Endothelial cell of umbilical vein (primary cell): ENCODE data around the gene DSG2. TPM values are rescaled to one million over a fixed set of nuclear protein-coding genes. Genes with fewer than 3 reads are reported as not detected.

Experiments
- BruUV-seq: library from RNA; stranded (reverse); fragments of 400-500 nt; replicated peaks from 2 replicates; lab custom pipeline; 2021; lab: Mats Ljungman, UMichigan
- CTCF ChIA-PET: fragments of 300-600, 350-600 bp; sonication (Branson Sonifier 250); formaldehyde crosslinking; loops from one replicate; lab custom pipeline; 2021; ENCODE audit warnings: antibody characterized with exemption, inconsistent platforms; lab: Charles Lee
- POLR2A ChIA-PET: fragments of 300-600, 350-600 bp; sonication (Branson Sonifier 250); formaldehyde crosslinking; loops from one replicate; lab custom pipeline; 2021; ENCODE audit warnings: antibody characterized with exemption, inconsistent platforms; lab: Charles Lee
- DNase-seq: peaks from one replicate; pipeline ENCODE4 v3.0.0-alpha.2; 2011; ENCODE audit warnings: low read depth, low spot score
- FAIRE-seq: peaks from 2 replicates; lab custom pipeline; 2011; peaks lifted over from hg19 to GRCh38; lab: Jason Lieb, UNC
- H2AFZ ChIP-seq: 2 replicates; pipeline ENCODE4 v1.6.0; 2012; ENCODE audit warnings: low read depth, low read length, control low read depth, inconsistent platforms
- H3K27ac ChIP-seq: 2 replicates; pipeline ENCODE4 v1.5.1; 2011; ENCODE audit warnings: low read depth, mild to moderate bottlenecking, control low read depth, low read length, moderate library complexity; ENCODE audit not compliant: insufficient read depth
- H3K27me3 ChIP-seq, 2 experiments: 2 replicates each; pipeline versions ENCODE4 v1.6.0 to v1.6.1; 2011; ENCODE audit warnings: low read length in 2 of 2, mixed read lengths in 1 of 2; ENCODE audit not compliant: control insufficient read depth in 2 of 2, insufficient read depth in 2 of 2
- H3K36me3 ChIP-seq, 2 experiments: 2 replicates in 1 of 2; 3 replicates in 1 of 2; pipeline ENCODE4 v1.5.1; 2011; ENCODE audit warnings: low read length in 2 of 2, mild to moderate bottlenecking in 1 of 2, moderate library complexity in 1 of 2; ENCODE audit not compliant: control insufficient read depth in 2 of 2, insufficient read depth in 2 of 2; ENCODE audit errors: extremely low read depth in 1 of 2
- H3K4me1 ChIP-seq: 3 replicates; pipeline ENCODE4 v1.5.1; 2011; ENCODE audit warnings: mild to moderate bottlenecking, low read length; ENCODE audit not compliant: control insufficient read depth, insufficient read depth; ENCODE audit errors: extremely low read depth
- H3K4me2 ChIP-seq: 2 replicates; pipeline ENCODE4 v1.6.1; 2011; ENCODE audit warnings: low read length, control low read depth, mixed read lengths; ENCODE audit not compliant: insufficient read depth
- H3K4me3 ChIP-seq, 3 experiments: fragments of 200-600 bp in 1 of 3; sonication (generic), shearing (Covaris generic) in 1 of 3; replicated peaks in 1 of 3; 2 replicates each; pipeline ENCODE4 v1.5.1; 2011 to 2016; ENCODE audit warnings: control low read depth in 3 of 3, low read length in 3 of 3, mild to moderate bottlenecking in 2 of 3, inconsistent platforms in 1 of 3, low read depth in 1 of 3, moderate library complexity in 1 of 3; ENCODE audit not compliant: insufficient read depth in 1 of 3
- H3K79me2 ChIP-seq: 2 replicates; pipeline ENCODE4 v1.6.0; 2012; ENCODE audit warnings: low read length, inconsistent platforms; ENCODE audit not compliant: control insufficient read depth, insufficient read depth
- H3K9ac ChIP-seq: replicated peaks from 2 replicates; pipeline ENCODE3; 2011; ENCODE audit warnings: low read length, control low read depth; ENCODE audit not compliant: insufficient read depth; ENCODE audit errors: extremely low read depth
- H3K9me1 ChIP-seq: replicated peaks from 3 replicates; pipeline ENCODE4 v1.6.0; 2011; ENCODE audit warnings: mild to moderate bottlenecking, low read length; ENCODE audit not compliant: control insufficient read depth, insufficient read depth; ENCODE audit errors: extremely low read depth
- H3K9me3 ChIP-seq: replicated peaks from 2 replicates; pipeline ENCODE4 v1.5.1; 2012; ENCODE audit warnings: low read length, inconsistent platforms; ENCODE audit not compliant: control insufficient read depth, insufficient read depth
- H4K20me1 ChIP-seq: replicated peaks from 2 replicates; pipeline ENCODE3; 2011; ENCODE audit warnings: mild to moderate bottlenecking, low read length; ENCODE audit not compliant: control insufficient read depth, insufficient read depth; ENCODE audit errors: extremely low read depth
- EZH2 ChIP-seq: IDR thresholded peaks from 2 replicates; pipeline ENCODE4 v1.6.1; 2012; ENCODE audit warnings: borderline replicate concordance, low read depth, mild to moderate bottlenecking, moderate library complexity, low read length, inconsistent platforms; ENCODE audit not compliant: severe bottlenecking
- FOS ChIP-seq: IDR thresholded peaks from 2 replicates; pipeline ENCODE4 v1.6.1; 2011; ENCODE audit warnings: mild to moderate bottlenecking, low read length, moderate library complexity, borderline replicate concordance; ENCODE audit not compliant: insufficient read depth
- GATA2 ChIP-seq: IDR thresholded peaks from 2 replicates; pipeline ENCODE4 v1.7.0; 2011; ENCODE audit warnings: low read depth, mild to moderate bottlenecking, moderate library complexity, mixed read lengths, low read length; ENCODE audit not compliant: insufficient read length, insufficient read depth
- JUN ChIP-seq: IDR thresholded peaks from 2 replicates; pipeline ENCODE4 v1.6.1; 2011; ENCODE audit warnings: borderline replicate concordance, low read depth; ENCODE audit not compliant: insufficient read length, insufficient read depth
- POLR2A ChIP-seq: IDR thresholded peaks from 2 replicates; pipeline ENCODE4 v1.6.1; 2012; ENCODE audit warnings: low read depth, mild to moderate bottlenecking, control low read depth, low read length
- POLR2AphosphoS5 ChIP-seq: IDR thresholded peaks from 2 replicates; pipeline ENCODE4 v1.6.1; 2012; ENCODE audit warnings: low read depth, mild to moderate bottlenecking, control low read depth, low read length, moderate library complexity; ENCODE audit not compliant: insufficient read depth
- dilution Hi-C: fragments of 300-500 bp; cut with MboI; formaldehyde crosslinking; loops from one replicate; pipeline ENCODE4 v1.15.0; 2019; ENCODE audit warnings: low sequenced_read_pairs; ENCODE audit not compliant: extremely low pct_ligation_motif_present
- intact Hi-C: fragments of 100-400 bp; cut with micrococcal nuclease; formaldehyde crosslinking; loops from one replicate; pipeline ENCODE4 v1.10.0; 2022
- polyA plus RNA-seq, 4 experiments: library from polyadenylated mRNA; depleted of rRNA in 3 of 4; stranded (reverse) in 3 of 4; unstranded in 1 of 4; fragments of >200 nt; gene quantifications; 2 replicates each; pipeline versions ENCODE4 v1.2.1 to v1.2.3, GENCODE V29; 2011 to 2012; ENCODE audit warnings: missing spikeins in 1 of 4
- total RNA-seq: library from RNA; stranded (reverse); gene quantifications from 2 replicates; pipeline ENCODE4 v1.2.3, GENCODE V29; 2021
- TF ChIP-seq, protein P1 (sequence below): IDR thresholded peaks from 2 replicates; pipeline ENCODE4 v1.6.1; 2011; ENCODE audit not compliant: insufficient read depth, insufficient read length
- TF ChIP-seq, protein P2 (sequence below), 2 donors: IDR thresholded peaks; 1 replicate in 1 of 2; 2 replicates in 1 of 2; pipeline ENCODE4 v1.5.1; 2011; ENCODE audit warnings: low read length in 2 of 2, mild to moderate bottlenecking in 2 of 2, moderate library complexity in 2 of 2, control low read depth in 1 of 2, inconsistent platforms in 1 of 2, low read depth in 1 of 2; ENCODE audit not compliant: insufficient read depth in 1 of 2; ENCODE audit errors: extremely low read depth in 1 of 2

Gene DSG2
- total and polyA plus RNA-seq, 2 donors (not counting 3 experiments of a cell fraction or from before 2014, with no cell fraction given), result 0.04 TPM

DNA sequence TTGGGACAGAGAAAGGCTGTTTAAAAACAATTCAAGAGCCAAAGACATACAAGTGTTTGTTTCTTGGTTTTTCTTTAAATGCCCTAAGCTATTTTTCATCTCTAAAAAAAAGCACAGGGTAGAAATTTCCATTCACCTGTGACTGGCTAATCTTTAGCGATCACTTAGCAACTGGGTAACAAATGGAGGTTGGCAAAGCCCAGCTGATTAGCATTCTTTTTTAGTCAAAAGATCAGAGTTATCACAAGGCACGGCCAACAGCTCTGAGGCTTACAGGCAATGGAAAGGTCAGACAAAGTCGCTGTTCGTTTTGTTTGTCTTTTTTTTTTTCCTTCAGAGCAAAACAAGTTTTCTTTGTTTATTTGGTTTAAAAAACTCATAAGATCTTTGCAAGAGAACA, 64.7 kb downstream of the DSG2 start:
- H3K4me1 ChIP-seq, result no peaks in the 10 kb centered on the region
- intact Hi-C loops, result no loop called here
- TF ChIP-seq GATA2, result no peak
- no peak for TF ChIP-seq POLR2A
- TF ChIP-seq, protein P1, sequence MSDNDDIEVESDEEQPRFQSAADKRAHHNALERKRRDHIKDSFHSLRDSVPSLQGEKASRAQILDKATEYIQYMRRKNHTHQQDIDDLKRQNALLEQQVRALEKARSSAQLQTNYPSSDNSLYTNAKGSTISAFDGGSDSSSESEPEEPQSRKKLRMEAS, result no peak
- no peak for TF ChIP-seq POLR2AphosphoS5
- no peak for TF ChIP-seq FOS
- TF ChIP-seq JUN, result no peak
- TF ChIP-seq EZH2, result no peak
- TF ChIP-seq, protein P2, sequence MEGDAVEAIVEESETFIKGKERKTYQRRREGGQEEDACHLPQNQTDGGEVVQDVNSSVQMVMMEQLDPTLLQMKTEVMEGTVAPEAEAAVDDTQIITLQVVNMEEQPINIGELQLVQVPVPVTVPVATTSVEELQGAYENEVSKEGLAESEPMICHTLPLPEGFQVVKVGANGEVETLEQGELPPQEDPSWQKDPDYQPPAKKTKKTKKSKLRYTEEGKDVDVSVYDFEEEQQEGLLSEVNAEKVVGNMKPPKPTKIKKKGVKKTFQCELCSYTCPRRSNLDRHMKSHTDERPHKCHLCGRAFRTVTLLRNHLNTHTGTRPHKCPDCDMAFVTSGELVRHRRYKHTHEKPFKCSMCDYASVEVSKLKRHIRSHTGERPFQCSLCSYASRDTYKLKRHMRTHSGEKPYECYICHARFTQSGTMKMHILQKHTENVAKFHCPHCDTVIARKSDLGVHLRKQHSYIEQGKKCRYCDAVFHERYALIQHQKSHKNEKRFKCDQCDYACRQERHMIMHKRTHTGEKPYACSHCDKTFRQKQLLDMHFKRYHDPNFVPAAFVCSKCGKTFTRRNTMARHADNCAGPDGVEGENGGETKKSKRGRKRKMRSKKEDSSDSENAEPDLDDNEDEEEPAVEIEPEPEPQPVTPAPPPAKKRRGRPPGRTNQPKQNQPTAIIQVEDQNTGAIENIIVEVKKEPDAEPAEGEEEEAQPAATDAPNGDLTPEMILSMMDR (IDR thresholded peaks at IDR 0.05; ENCODE audit: extremely low read depth in 1 of 2, insufficient read depth in 1 of 2, low read depth in 1 of 2, low read length in 2 of 2), result no peak

More for the DNA sequence above, 64.7 kb downstream of the DSG2 start:
- no peak overlapping the region for H3K4me2 ChIP-seq
- H3K9me3 ChIP-seq, result no peaks in the 10 kb centered on the region
- H3K4me3 ChIP-seq, result no peak overlapping the region
- no peaks in the 10 kb centered on the region for H3K79me2 ChIP-seq
- ChIA-PET POLR2A (no interaction called here), CTCF (interaction anchor here (1.4 to 3.4 kb wide), 5 partner anchors 10 to 415 kb away, joined by 4 to 18 read pairs (median 5); no protein-coding TSS in a partner anchor)
- H3K9me1 ChIP-seq, result no peaks in the 10 kb centered on the region
- no peak for DNase-seq
- H4K20me1 ChIP-seq, result no peaks in the 10 kb centered on the region
- H3K27me3 ChIP-seq, result peaks cover 0 to 4% of the 10 kb centered on the region in 2 experiments
- H3K27ac ChIP-seq, result no peak overlapping the region
- BruUV-seq, result no TSS peak
- FAIRE-seq, result no peak
- dilution Hi-C loops, result no loop called here
- no peaks in the 10 kb centered on the region for H3K36me3 ChIP-seq
- no peak overlapping the region for H3K9ac ChIP-seq
- no peak overlapping the region for H2AFZ ChIP-seq
